ENCODE measurements around the gene POU2AF3.

The POU2AF3 gene

GRCh38 chr11:111352935-111353710, 54.8 kb downstream of the POU2AF3 start:
- DNase-seq (ENCODE audit: low read depth in 2 of 2): no peak

DNA sequence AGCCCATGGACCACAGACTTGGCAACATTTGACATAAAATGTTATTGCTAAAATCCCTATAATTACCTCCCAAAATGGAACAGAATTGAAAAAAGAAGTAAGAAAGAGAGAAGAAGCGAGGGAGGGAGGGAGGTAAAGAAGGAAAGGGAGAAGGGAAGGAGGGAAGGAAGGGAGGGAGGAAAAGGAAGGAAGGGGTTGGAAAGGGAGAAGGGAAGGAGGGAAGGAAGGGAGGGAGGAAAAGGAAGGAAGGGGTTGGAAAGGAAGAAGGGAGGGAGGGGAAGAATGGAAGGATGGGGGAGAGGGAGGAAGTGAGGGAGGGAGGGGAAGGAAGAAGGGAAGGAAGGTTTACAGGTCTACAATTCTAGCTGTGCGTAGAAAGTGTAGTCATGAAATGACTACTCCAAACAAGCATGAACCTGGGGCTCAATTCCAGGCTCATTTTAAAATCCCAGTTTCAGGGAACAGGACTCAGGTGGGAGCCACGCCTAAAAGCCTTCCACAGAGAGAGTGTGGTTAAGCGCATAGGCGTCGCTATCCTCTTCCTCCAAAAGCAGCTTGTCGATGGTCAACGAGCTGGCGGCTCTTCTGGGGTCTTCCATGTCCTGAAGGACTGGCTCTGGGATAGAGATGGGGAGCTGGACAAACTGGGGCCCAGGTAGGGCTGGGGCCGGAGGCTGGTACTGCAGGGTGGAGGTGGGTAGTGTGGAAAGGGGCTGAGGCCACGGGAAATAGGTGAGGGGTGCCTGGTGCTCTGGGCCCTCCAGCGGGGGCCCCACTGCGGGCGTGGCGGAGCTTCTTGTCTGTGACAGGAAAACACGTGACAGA, 55.6 kb downstream of the POU2AF3 start:
- DNase-seq (ENCODE audit: low read depth in 2 of 2): no peak

GRCh38 chr11:111354601-111354891, 56.2 kb downstream of the POU2AF3 start:
- DNase-seq (ENCODE audit: low read depth in 2 of 2): no peak

DNA sequence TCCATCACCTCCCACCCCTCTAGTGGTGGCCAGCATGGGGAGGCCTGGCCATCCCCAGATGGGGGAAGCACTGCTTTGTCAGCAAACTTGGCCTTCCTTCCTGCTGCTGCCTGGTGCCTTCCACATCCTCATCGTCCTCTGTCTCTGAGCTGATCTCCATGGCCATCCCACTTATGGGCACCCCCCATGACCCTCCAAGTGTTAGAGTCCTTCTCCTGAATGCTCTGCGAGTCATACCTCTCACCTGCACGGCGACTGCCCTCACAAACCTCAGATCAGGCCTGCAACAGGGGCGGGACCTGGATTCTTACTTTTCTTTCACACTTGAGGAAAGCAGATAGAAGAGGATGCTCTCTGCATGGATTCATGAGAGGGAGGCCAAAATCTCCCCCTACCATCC, 56.8 kb downstream of the POU2AF3 start:
- no peak for DNase-seq (ENCODE audit: low read depth in 2 of 2)

DNA sequence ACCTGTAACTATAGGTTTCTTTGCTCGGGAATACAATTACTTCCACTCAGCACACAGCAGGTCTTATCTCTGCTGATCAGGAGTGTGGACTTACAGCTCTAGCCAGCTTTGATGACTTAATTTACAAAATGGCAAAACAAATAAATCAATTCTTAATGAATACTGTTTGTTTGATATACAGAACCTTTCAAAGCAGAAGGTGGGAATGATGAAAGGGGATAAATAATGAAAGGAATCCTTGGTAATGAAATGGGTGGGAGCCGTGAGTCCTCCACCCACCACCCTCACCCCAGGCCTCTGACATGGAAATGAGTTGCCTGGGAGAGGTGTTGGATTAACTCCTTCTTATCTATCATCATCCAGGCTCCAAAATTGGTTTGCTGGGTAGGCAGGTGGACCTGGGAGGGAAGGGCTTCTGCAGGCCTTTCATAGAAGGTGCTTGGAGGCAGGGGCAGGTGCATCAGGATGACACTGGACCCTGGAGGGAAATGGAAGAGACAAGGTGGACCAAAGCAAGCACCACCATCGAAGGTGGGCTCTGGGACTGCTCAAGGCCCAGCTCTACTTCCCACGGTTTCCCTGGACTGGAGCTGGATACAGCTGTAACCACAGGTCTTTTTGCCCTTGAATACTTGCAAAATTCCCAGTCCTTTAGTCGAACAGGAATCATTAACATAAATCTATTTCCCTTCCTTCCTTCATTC, 57.8 kb downstream of the POU2AF3 start:
- DNase-seq (ENCODE audit: low read depth in 2 of 2): no peak

DNA sequence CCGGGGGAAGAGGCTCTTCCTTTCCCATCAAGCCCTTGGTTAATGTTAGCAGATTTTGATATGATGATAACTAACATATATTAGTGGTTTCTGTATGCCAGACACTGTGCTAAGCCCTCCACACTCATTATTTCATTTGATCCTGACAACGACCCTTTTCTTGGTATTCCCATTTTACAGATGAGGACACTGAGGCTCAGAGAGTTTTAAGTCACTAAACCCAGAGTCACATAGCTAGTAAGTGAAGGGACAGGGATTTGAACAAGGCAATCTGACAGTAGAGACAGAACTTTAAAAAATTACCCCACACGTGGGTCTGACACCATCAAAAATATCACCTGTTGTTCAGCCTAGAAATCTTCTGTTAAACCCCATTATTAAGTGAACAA, 58.3 kb downstream of the POU2AF3 start:
- DNase-seq (ENCODE audit: low read depth in 2 of 2): no peak

DNA sequence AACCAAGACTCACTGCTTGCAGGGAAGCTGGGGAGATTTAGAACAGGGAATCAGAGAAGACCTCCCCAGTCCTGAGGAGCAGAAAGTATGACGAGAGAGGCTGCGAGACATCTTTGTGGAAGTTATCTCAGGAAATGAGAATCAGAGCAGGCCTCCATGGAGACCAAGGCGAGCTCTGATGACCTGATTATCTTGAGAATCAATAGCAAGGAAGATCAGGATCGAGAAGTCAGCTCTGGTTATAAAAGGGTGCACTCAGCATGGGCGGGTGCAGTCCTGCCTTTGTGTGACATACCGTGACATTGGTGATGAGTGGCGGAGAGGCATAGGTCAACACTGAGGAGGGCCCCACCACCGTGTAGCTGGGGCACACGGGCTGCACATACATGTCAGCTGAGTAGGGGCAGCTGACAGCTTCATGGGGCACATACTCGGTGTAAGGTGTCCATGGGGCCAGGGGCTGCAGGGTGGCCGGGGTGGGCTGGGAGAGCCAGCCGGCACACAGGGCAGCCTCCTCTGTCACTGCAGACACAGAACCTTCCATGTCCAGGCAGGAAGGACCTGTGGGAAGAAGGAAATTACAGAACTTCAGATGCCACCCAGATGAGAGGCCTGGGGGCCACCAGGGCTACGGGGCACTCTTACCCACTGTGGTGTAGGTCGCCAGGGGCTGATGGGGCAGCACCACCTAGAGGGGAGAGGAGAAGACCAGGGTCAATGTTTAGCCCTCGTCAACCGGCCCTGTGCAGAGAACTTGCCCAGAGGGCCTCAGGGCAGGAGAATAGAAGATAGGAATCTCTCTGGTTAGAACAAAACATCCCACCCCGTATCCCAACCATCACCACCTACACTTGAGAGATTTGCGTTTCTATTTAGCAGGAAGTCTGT, 59.0 kb downstream of the POU2AF3 start:
- no peak for DNase-seq (ENCODE audit: low read depth in 2 of 2)
